Lower leg skin (tissue), 4 donors: ENCODE results near the gene FPGS. TPM values are rescaled to one million over a fixed set of nuclear protein-coding genes. Genes with fewer than 3 reads are reported as not detected.

Experiments used
- DNase-seq, 2 donors: peaks; one replicate each; pipeline ENCODE4 v3.0.0-alpha.2; 2019; ENCODE audit warnings: low spot score in 2 of 2
- H3K4me3 ChIP-seq: fragments of 200-600 bp; sonication (generic); 2 replicates; pipeline ENCODE4 v1.5.1; 2017; ENCODE audit warnings: mild to moderate bottlenecking, low read depth; ENCODE audit not compliant: poor library complexity, severe bottlenecking
- POLR2A ChIP-seq, 2 donors: fragments of 450-650 bp; IDR thresholded peaks; one replicate each; pipeline ENCODE4 v1.6.1; 2016 to 2017; ENCODE audit warnings: antibody characterized with exemption in 2 of 2, mild to moderate bottlenecking in 1 of 2, moderate library complexity in 1 of 2
- WGBS, 2 donors: methylation state at CpG; one replicate each; pipeline ENCODE4 v1.1.5; 2018; 5-methylcytosine and 5-hydroxymethylcytosine counted together
- intact Hi-C: fragments of 100-400 bp; cut with DNase I; formaldehyde crosslinking; loops from one replicate; pipeline ENCODE4 v1.15.0; 2023; ENCODE audit warnings: low total_unique reads
- microRNA-seq, 2 donors: library from miRNA; unstranded; fragments of <30 nt; microRNA quantifications; one replicate each; pipeline ENCODE4, GENCODE V29; 2016; ENCODE audit warnings: borderline replicate concordance in 2 of 2, borderline number of aligned reads in 1 of 2
- total RNA-seq, 4 donors: library from RNA; depleted of rRNA; stranded (reverse); fragments of >200 nt; gene quantifications; one replicate each; pipeline ENCODE4 v1.1.0, GENCODE V29; 2016
- TF ChIP-seq, protein P1 (sequence below), 3 donors: fragments of 450-650 bp; IDR thresholded peaks; one replicate each; pipeline ENCODE4 v1.5.1; 2016; ENCODE audit warnings: antibody characterized with exemption in 3 of 3, mild to moderate bottlenecking in 3 of 3, moderate library complexity in 2 of 3

The FPGS gene
- total RNA-seq, 4 donors from 2014 or later: 21.3 to 46.5 (median 37.4) TPM

DNA sequence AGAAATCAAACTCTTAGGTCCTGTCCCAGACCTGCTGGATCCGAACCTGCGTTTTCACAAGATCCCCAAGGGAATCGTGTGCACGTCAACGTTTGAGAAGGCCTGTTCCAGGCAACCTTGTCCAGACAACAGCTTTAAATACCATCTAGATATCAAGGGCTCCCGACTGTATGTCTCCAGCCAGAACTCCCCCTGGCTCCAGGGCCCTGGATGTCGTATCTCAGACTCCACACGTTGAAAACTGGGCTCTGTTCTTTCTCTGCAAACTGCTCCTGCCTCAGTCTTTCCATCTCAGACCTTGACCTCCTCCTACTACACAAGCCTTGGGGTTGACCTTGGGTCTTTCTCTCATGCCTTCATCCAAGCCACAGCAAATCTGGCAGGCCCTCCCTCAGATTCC, 57.6 kb downstream of the FPGS start:
- H3K4me3 ChIP-seq: no peak overlapping the region
- TF ChIP-seq, protein P1, sequence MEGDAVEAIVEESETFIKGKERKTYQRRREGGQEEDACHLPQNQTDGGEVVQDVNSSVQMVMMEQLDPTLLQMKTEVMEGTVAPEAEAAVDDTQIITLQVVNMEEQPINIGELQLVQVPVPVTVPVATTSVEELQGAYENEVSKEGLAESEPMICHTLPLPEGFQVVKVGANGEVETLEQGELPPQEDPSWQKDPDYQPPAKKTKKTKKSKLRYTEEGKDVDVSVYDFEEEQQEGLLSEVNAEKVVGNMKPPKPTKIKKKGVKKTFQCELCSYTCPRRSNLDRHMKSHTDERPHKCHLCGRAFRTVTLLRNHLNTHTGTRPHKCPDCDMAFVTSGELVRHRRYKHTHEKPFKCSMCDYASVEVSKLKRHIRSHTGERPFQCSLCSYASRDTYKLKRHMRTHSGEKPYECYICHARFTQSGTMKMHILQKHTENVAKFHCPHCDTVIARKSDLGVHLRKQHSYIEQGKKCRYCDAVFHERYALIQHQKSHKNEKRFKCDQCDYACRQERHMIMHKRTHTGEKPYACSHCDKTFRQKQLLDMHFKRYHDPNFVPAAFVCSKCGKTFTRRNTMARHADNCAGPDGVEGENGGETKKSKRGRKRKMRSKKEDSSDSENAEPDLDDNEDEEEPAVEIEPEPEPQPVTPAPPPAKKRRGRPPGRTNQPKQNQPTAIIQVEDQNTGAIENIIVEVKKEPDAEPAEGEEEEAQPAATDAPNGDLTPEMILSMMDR (IDR thresholded peaks at IDR 0.05): no peak
- no peak for TF ChIP-seq POLR2A (IDR thresholded peaks at IDR 0.05)
- WGBS, 2 donors: 73 to 82% methylated on average over 8 of the region's 8 CpGs
- no peak for DNase-seq
- intact Hi-C loops: no loop called here

DNA sequence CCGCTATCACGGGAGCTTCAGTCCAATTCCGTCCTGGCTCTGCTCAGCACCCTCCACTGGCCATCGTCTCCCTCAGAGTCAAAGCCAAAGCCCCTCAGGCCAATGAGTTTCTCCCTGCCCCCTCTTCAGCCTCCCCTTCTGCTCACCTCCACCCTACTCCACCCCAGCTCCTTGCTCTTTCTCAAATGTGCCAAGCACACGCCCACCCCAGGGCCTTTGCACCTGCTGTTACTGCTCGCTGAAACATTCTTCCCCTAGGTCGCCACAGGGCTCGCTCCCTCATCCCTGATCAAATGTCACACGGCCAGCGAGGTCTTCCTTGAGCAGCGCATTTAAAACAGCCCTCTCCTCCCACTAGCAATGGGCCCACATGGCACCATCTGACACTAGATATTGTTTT, 58.1 kb downstream of the FPGS start:
- no peak for TF ChIP-seq POLR2A (IDR thresholded peaks at IDR 0.05)
- TF ChIP-seq, protein P1 (IDR thresholded peaks at IDR 0.05): no peak
- 92 to 94% methylated on average over 11 of the region's 11 CpGs for WGBS, 2 donors
- no peak overlapping the region for H3K4me3 ChIP-seq
- intact Hi-C loops: no loop called here
- no peak for DNase-seq

DNA sequence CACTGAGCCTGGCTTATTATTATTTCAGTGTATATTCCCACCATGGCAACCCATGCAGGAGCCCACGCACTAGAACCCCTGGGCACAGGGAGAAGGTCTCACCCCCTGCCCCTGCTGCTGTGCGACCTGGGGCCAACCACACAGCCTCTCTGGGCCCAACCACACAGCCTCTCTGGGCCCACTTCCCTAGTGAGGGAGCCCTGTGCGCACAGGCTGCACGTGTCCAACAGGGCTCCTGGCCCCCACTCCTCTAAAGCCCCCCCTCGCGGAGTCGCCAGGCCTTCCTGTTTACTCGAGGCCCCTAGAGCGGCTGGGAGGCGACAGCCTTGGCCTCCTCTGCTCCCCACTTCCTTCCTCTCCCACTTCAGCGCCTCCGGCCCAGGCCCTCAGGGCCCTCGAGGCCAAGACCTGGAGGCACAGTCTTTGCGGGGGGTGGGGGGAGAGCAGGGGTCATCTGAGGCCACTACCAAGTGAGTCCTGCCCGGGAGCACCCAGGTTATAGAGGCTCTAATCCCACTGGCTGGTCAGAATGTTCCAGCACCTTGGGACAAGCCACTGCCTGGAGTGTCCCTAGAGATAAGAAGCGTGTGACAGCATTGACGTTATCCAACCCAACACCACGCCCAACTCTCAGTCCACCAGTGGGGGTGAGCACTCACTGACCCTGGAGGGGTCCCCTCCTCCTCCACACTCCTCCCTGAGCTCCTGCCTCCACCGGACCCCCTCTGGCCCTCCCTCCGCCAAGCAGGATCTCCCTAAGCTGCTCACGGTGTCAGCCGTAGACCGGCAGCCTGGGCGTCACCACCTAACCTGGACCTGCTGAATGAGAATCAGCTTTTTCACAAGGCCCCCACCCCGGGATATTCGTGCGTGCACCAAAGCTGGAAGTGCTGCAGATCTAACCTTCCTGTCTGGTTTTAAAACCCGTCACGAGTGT, 59.7 kb downstream of the FPGS start:
- H3K4me3 ChIP-seq: no peak overlapping the region
- WGBS, 2 donors: 58 to 65% methylated on average over 27 to 29 of the region's 29 CpGs
- peak; percentile 72 to 93 for DNase-seq
- no peak for TF ChIP-seq POLR2A (IDR thresholded peaks at IDR 0.05)
- TF ChIP-seq, protein P1 (IDR thresholded peaks at IDR 0.05): no peak
- intact Hi-C loops: no loop called here

DNA sequence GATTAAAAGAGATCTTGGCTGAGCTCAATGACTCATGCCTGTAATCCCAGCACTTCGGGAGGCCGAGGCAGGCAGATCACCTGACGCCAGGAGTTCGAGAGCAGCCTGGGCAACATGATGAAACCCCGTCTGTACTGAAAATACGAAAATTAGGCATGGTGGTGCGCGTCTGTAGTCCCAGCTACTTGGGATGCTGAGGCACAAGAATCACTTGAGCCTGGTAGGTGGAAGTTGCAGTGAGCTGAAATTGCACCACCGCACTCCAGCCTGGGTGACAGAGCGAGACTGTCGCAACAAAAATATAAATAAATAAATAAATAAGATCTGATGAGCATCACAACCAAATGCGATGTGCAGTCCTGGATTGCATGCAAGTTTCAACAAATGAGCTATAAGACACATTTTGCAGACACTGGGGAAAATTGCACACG, 60.5 kb downstream of the FPGS start:
- TF ChIP-seq POLR2A (IDR thresholded peaks at IDR 0.05): no peak
- TF ChIP-seq, protein P1 (IDR thresholded peaks at IDR 0.05): no peak
- H3K4me3 ChIP-seq: no peak overlapping the region
- intact Hi-C loops: no loop called here
- DNase-seq: no peak
- WGBS, 2 donors: 84 to 90% methylated on average over 13 of the region's 13 CpGs

Small RNAs within 50 kb of the gene (microRNA-seq; reads per million reads assigned to microRNA genes)
- 0 reads per million in 2 donors for gene MIR2861
- gene MIR3960: 0 to 0.68 reads per million in 2 donors

Other genes starting within 250 kb of the FPGS start
- gene STXBP1, start 190.6 kb upstream of the FPGS start, total RNA-seq: 10 to 100 TPM; 17.4 to 66.8 (median 30.5) TPM
- gene CFAP157, start 95.9 kb upstream of the FPGS start, total RNA-seq: under 1 TPM in 1 of 4 donors, not detected in 3; 0.23 TPM
- 10 to 100 TPM; 28.2 to 71.8 (median 52.3) TPM for gene PTRH1, start 87.2 kb upstream of the FPGS start, total RNA-seq
- gene TTC16, start 86.8 kb upstream of the FPGS start, total RNA-seq: under 1 TPM in 1 of 4 donors, not detected in 3; 0.25 TPM
- 10 to 100 TPM; 11.5 to 19.9 (median 15.1) TPM for gene TOR2A, start 67.6 kb upstream of the FPGS start, total RNA-seq
- 1 to 10 TPM; 1.9 to 8.5 (median 5.3) TPM for gene SH2D3C, start 24.2 kb upstream of the FPGS start, total RNA-seq
- 10 to 100 TPM; 60.7 to 96.3 (median 70.7) TPM for gene CDK9, start 16.8 kb upstream of the FPGS start, total RNA-seq
- gene ENG, start 51.8 kb downstream of the FPGS start, total RNA-seq: 10 to 100 TPM; 12.0 to 51.1 (median 19.6) TPM
- gene AK1, start 74.8 kb downstream of the FPGS start, total RNA-seq: 10 to 100 TPM in 3 of 4 donors, 1 to 10 TPM in 1; 9.5 to 35.4 (median 19.8) TPM
- 10 to 100 TPM; 50.5 to 72.9 (median 65.6) TPM for gene ST6GALNAC6, start 96.7 kb downstream of the FPGS start, total RNA-seq
- gene ST6GALNAC4, start 114.2 kb downstream of the FPGS start, total RNA-seq: 10 to 100 TPM in 2 of 4 donors, 1 to 10 TPM in 2; 4.6 to 28.5 (median 16.5) TPM
- 10 to 100 TPM in 1 of 4 donors, 1 to 10 TPM in 3; 4.1 to 11.3 (median 8.4) TPM for gene PIP5KL1, start 127.9 kb downstream of the FPGS start, total RNA-seq
- 10 to 100 TPM; 11.9 to 21.1 (median 15.8) TPM for gene DPM2, start 135.0 kb downstream of the FPGS start, total RNA-seq
- 10 to 100 TPM; 33.0 to 81.3 (median 48.9) TPM for gene EEIG1, start 178.1 kb downstream of the FPGS start, total RNA-seq